Peyer's patch (tissue), 4 donors: Measurements from ENCODE around the gene MBD3L3.
"Not testable (repeated sequence)": the region's sequence is repeated elsewhere in the genome, so short reads cannot be mapped to it uniquely, and the experiment has no call there.

ENCODE experiments used
- CTCF ChIP-seq, 6 experiments: fragments of 450-650 bp in 4 of 6; fragments of 200-600 bp in 2 of 6; sonication (generic) in 1 of 6; IDR thresholded peaks; one replicate each; pipeline ENCODE4 v1.5.1; 2017 to 2019; ENCODE audit warnings: antibody characterized with exemption in 6 of 6, mild to moderate bottlenecking in 3 of 6, moderate library complexity in 1 of 6
- POLR2A ChIP-seq, 2 donors: fragments of 450-650 bp; IDR thresholded peaks; one replicate each; pipeline ENCODE4 v1.5.1; 2017; ENCODE audit warnings: antibody characterized with exemption in 2 of 2, mild to moderate bottlenecking in 2 of 2, moderate library complexity in 2 of 2

- TF ChIP-seq POLR2A, CTCF (IDR thresholded peaks at IDR 0.05): not testable (repeated sequence)
These were observed 3.7 kb downstream of the MBD3L3 start for GRCh38 chr19:7054635-7055368.
